GM12878 (cell line): ENCODE measurements around the gene SORCS2. TPM values are rescaled to one million over a fixed set of nuclear protein-coding genes. Genes with fewer than 3 reads are reported as not detected.

Source experiments
- ATAC-seq: fragments of 200-7000 bp; cut with Tn5 transposase; 3 replicates; pipeline ENCODE4 v1.9.1; 2020; ENCODE audit warnings: mild to moderate bottlenecking, moderate library complexity
- BruUV-seq: library from RNA; stranded (reverse); fragments of 400-500 nt; replicated peaks from 2 replicates; lab custom pipeline; 2021; lab: Mats Ljungman, UMichigan
- CTCF ChIA-PET: fragments of 300-600 bp; sonication (Branson Sonifier 250); formaldehyde crosslinking; extraction: SDS; loops from one replicate; lab custom pipeline; 2021; ENCODE audit warnings: inconsistent platforms; lab: Yijun Ruan, JAX
- POLR2A ChIA-PET: fragments of 350-600 bp; formaldehyde crosslinking; extraction: SDS; loops from one replicate; lab custom pipeline; 2021; ENCODE audit warnings: inconsistent platforms; lab: Charles Lee
- RAD21 ChIA-PET: fragments of 300-600 bp; sonication (Branson Sonifier 250); formaldehyde crosslinking; loops from one replicate; lab custom pipeline; 2023; ENCODE audit warnings: antibody characterized with exemption; ENCODE audit not compliant: unreplicated experiment; lab: Charles Lee
- SMC1A ChIA-PET: fragments of 300-600 bp; sonication (Branson Sonifier 250); formaldehyde crosslinking; loops from one replicate; lab custom pipeline; 2023; ENCODE audit not compliant: unreplicated experiment, uncharacterized antibody; lab: Charles Lee
- DNase-seq: peaks from one replicate; pipeline ENCODE4 v3.0.0-alpha.2; 2011; ENCODE audit warnings: low read depth, low spot score
- FAIRE-seq: peaks from 3 replicates; lab custom pipeline; 2011; peaks lifted over from hg19 to GRCh38; lab: Jason Lieb, UNC
- H2AFZ ChIP-seq: 2 replicates; pipeline ENCODE4 v1.6.0; 2011; ENCODE audit warnings: low read depth, low read length, control low read depth; ENCODE audit not compliant: control insufficient read depth
- H3K27ac ChIP-seq: 2 replicates; pipeline ENCODE4 v1.5.1; 2011; ENCODE audit warnings: control low read depth; ENCODE audit not compliant: control insufficient read depth, insufficient read depth
- H3K27me3 ChIP-seq, 2 experiments: replicated peaks in 1 of 2; 2 replicates each; pipeline versions ENCODE4 v1.6.0 to v1.6.1; 2011; ENCODE audit warnings: low read length in 1 of 2; ENCODE audit not compliant: control insufficient read depth in 2 of 2, insufficient read depth in 2 of 2
- H3K36me3 ChIP-seq, 2 experiments: 2 replicates each; pipeline ENCODE4 v1.5.1; 2011; ENCODE audit warnings: low read length in 1 of 2; ENCODE audit not compliant: control insufficient read depth in 2 of 2, insufficient read depth in 2 of 2
- H3K4me1 ChIP-seq: 2 replicates; pipeline ENCODE4 v1.6.1; 2011; ENCODE audit warnings: mild to moderate bottlenecking, low read length, moderate library complexity, mixed read lengths; ENCODE audit not compliant: control insufficient read depth, insufficient read depth
- H3K4me2 ChIP-seq: 2 replicates; pipeline ENCODE4 v1.6.0; 2011; ENCODE audit warnings: control low read depth; ENCODE audit not compliant: control insufficient read depth, insufficient read depth
- H3K4me3 ChIP-seq: fragments of 200-600 bp; sonication (generic); 2 replicates; pipeline ENCODE4 v1.5.1; 2016
- H3K79me2 ChIP-seq: 2 replicates; pipeline ENCODE4 v1.6.0; 2011; ENCODE audit warnings: low read length; ENCODE audit not compliant: control insufficient read depth, insufficient read depth
- H3K9ac ChIP-seq: 2 replicates; pipeline ENCODE4 v1.8.0; 2011; ENCODE audit warnings: low read length, control low read depth, mixed read lengths; ENCODE audit not compliant: control insufficient read depth, insufficient read depth
- H3K9me3 ChIP-seq: replicated peaks from 3 replicates; pipeline ENCODE4 v1.5.1; 2011; ENCODE audit warnings: mild to moderate bottlenecking, low read length; ENCODE audit not compliant: control insufficient read depth, insufficient read depth
- H4K20me1 ChIP-seq: 2 replicates; pipeline ENCODE4 v1.6.0; 2011; ENCODE audit not compliant: control insufficient read depth, insufficient read depth
- RBBP5 ChIP-seq: fragments of 200-600 bp; sonication (generic); conservative IDR thresholded peaks from 2 replicates; pipeline ENCODE4 v1.6.1; 2016
- REST ChIP-seq: IDR thresholded peaks from 2 replicates; pipeline ENCODE4 v1.6.1; 2012; ENCODE audit warnings: mild to moderate bottlenecking, low read depth, low read length
- WGBS: methylation state at CpG from one replicate; pipeline ENCODE4 v1.1.6; 2016; ENCODE audit warnings: low lambda C conversion rate; ENCODE audit not compliant: insufficient replicate concordance, insufficient coverage; ENCODE audit errors: missing lambda C conversion rate; 5-methylcytosine and 5-hydroxymethylcytosine counted together
- in situ Hi-C: fragments of 300-500 bp; cut with MboI; formaldehyde crosslinking; loops from 9 replicates; pipeline ENCODE4 v1.14.3; 2018; ENCODE audit warnings: mixed read lengths
- intact Hi-C: fragments of 100-400 bp; cut with micrococcal nuclease; formaldehyde crosslinking; loops from one replicate; pipeline ENCODE4 v1.14.2; 2022; ENCODE audit not compliant: unreplicated experiment
- polyA plus RNA-seq, 11 experiments: library from polyadenylated mRNA; depleted of rRNA in 4 of 11; unstranded in 6 of 11; stranded (reverse) in 5 of 11; fragments of >200 nt; fragmentation: Nextera tagmentation in 4 of 11; fragmentation: Illumina TruSeq in 1 of 11; extraction: Ambion mirVana in 4 of 11; extraction: Trizol in 1 of 11; gene quantifications; 1 replicate in 1 of 11; 2 replicates in 10 of 11; pipeline versions ENCODE4 v1.2.1 to v1.2.3, GENCODE V29; 2011 to 2016; ENCODE audit warnings: inconsistent platforms in 2 of 11, missing spikeins in 2 of 11, low read depth in 1 of 11
- total RNA-seq, 4 experiments: library from RNA; depleted of rRNA in 3 of 4; stranded (reverse); fragments of >200 nt in 3 of 4; fragmentation: Illumina TruSeq in 1 of 4; extraction: Trizol in 1 of 4; gene quantifications; 2 replicates each; pipeline versions ENCODE4 v1.2.1 to v1.2.3, GENCODE V29; 2013 to 2021

Gene SORCS2
- total and polyA plus RNA-seq, 10 of the 15 experiments (the other 5 are each of a cell fraction or from before 2014, with no cell fraction given), result 0.01 to 0.15 (median 0.05) TPM; not detected in 5

GRCh38 chr4:7281691-7282665 is 89.6 kb downstream of the SORCS2 start:
- no peak for TF ChIP-seq REST
- TF ChIP-seq RBBP5, result no peak
- Histone ChIP-seq H3K4me3 (no peak overlapping the region), H3K27me3 (peaks cover 0 to 3% of the 10 kb centered on the region in 2 experiments; a peak in 3 of 4 replicates), H3K36me3 (no peaks in the 10 kb centered on the region), H3K27ac (no peak overlapping the region), H3K4me1 (no peaks in the 10 kb centered on the region), H3K9ac (no peak overlapping the region), H3K4me2 (no peak overlapping the region), H4K20me1 (no peaks in the 10 kb centered on the region), H3K79me2 (no peaks in the 10 kb centered on the region), H2AFZ (no peak overlapping the region), H3K9me3 (no peaks in the 10 kb centered on the region)
- intact Hi-C loops, result no loop called here
- ChIA-PET CTCF (no interaction called here), POLR2A (no interaction called here), RAD21 (no interaction called here), SMC1A (no interaction called here)
- WGBS, result 39% methylated on average over 20 of the region's 20 CpGs
- FAIRE-seq, result no peak
- no peak for DNase-seq
- ATAC-seq, result no peak
- BruUV-seq, result no TSS peak
- in situ Hi-C loops, result no loop called here
